SK-N-SH (cell line): Measurements from ENCODE around the gene TC2N.

ENCODE experiments used
- CTCF ChIP-seq: fragments of 200-600 bp; sonication (generic); IDR thresholded peaks from 2 replicates; pipeline ENCODE4 v1.6.1; 2017; ENCODE audit warnings: antibody characterized with exemption, mild to moderate bottlenecking, moderate library complexity
- MXI1 ChIP-seq: IDR thresholded peaks from 2 replicates; pipeline ENCODE4 v1.6.1; 2012; ENCODE audit warnings: mild to moderate bottlenecking, low read depth, low read length, improper control_type of control experiment
- POLR2AphosphoS5 ChIP-seq: IDR thresholded peaks from 2 replicates; pipeline ENCODE4 v1.6.1; 2012; ENCODE audit warnings: low read depth, low read length
- RFX5 ChIP-seq: IDR thresholded peaks from 2 replicates; pipeline ENCODE4 v1.6.1; 2012; ENCODE audit warnings: mild to moderate bottlenecking, improper control_type of control experiment, low read length
- SMC3 ChIP-seq: IDR thresholded peaks from 2 replicates; pipeline ENCODE4 v1.6.1; 2012; ENCODE audit warnings: low read depth, low read length, improper control_type of control experiment
- TAF1 ChIP-seq: IDR thresholded peaks from 2 replicates; pipeline ENCODE4 v1.6.1; 2012; ENCODE audit warnings: low read depth, mild to moderate bottlenecking, low read length, moderate library complexity, borderline replicate concordance
- TCF12 ChIP-seq: IDR thresholded peaks from 2 replicates; pipeline ENCODE4 v1.4.0; 2012

GRCh38 chr14:91891721-91892220 is 24.4 kb upstream of the TC2N start:
- TF ChIP-seq CTCF (no peak), TCF12 (no peak), POLR2AphosphoS5 (no peak), RFX5 (no peak), MXI1 (no peak), SMC3 (no peak), TAF1 (no peak)
